AG04449 (cell line): ENCODE data around the gene WNT6.
A peak's percentile ranks its signal among the peaks of the same experiment; 100 is the strongest.

ENCODE experiments used
- CTCF ChIA-PET: fragments of 350-600 bp; formaldehyde crosslinking; extraction: SDS; loops from one replicate; lab custom pipeline; 2021; ENCODE audit warnings: antibody characterized with exemption; lab: Yijun Ruan, JAX
- POLR2A ChIA-PET: fragments of 400-600, 350-600 bp; formaldehyde crosslinking; extraction: SDS; loops from one replicate; lab custom pipeline; 2020; ENCODE audit warnings: antibody characterized with exemption, inconsistent platforms; lab: Yijun Ruan, JAX
- DNase-seq: peaks from one replicate; pipeline ENCODE4 v3.0.0-alpha.2; 2010; ENCODE audit warnings: low read depth, low spot score
- H3K4me3 ChIP-seq: 2 replicates; pipeline ENCODE4 v1.5.1; 2011; ENCODE audit warnings: low read depth, mild to moderate bottlenecking, control low read depth, low read length
- CTCF ChIP-seq: IDR thresholded peaks from one replicate; pipeline ENCODE4 v1.5.1; 2011; ENCODE audit warnings: mild to moderate bottlenecking, moderate library complexity, low read length, control low read depth, inconsistent platforms; ENCODE audit not compliant: insufficient read depth; ENCODE audit errors: missing control alignments

The WNT6 gene

GRCh38 chr2:218832081-218832480 lies 27.5 kb upstream of the WNT6 start:
- ChIA-PET CTCF (no interaction called here), POLR2A (no interaction called here)
- TF ChIP-seq CTCF: no peak
- H3K4me3 ChIP-seq: no peak overlapping the region
- no peak for DNase-seq

- TF ChIP-seq CTCF: no peak
- ChIA-PET CTCF (no interaction called here), POLR2A (no interaction called here)
- H3K4me3 ChIP-seq: no peak overlapping the region
- DNase-seq: no peak
Observed at GRCh38 chr2:218832520-218832919, 27.1 kb upstream of the WNT6 start.

GRCh38 chr2:218833023-218833609 lies 26.5 kb upstream of the WNT6 start:
- POLR2A ChIA-PET: no interaction called here

GRCh38 chr2:218834685-218835084 lies 24.9 kb upstream of the WNT6 start:
- no peak for TF ChIP-seq CTCF
- ChIA-PET POLR2A (no interaction called here), CTCF (interaction anchor here (0.9 to 1.7 kb wide), 2 partner anchors 13 to 42 kb away, joined by 3 to 11 read pairs; no protein-coding TSS in a partner anchor)
- no peak for DNase-seq
- no peak overlapping the region for H3K4me3 ChIP-seq

More at GRCh38 chr2:218833023-218833609, 26.5 kb upstream of the WNT6 start:
- DNase-seq: no peak
- H3K4me3 ChIP-seq: no peak overlapping the region
- TF ChIP-seq CTCF: no peak
- CTCF ChIA-PET: interaction anchor here (1.2 to 1.7 kb wide), 2 partner anchors 15 to 146 kb away, joined by 3 to 11 read pairs; no protein-coding TSS in a partner anchor

- no peak for TF ChIP-seq CTCF
- no peak for DNase-seq
- POLR2A ChIA-PET: no interaction called here
- H3K4me3 ChIP-seq: no peak overlapping the region
- CTCF ChIA-PET: interaction anchor here (0.8 to 5.3 kb wide), 5 partner anchors 8 to 179 kb away, joined by 3 to 28 read pairs (median 4); partner anchors contain the start of genes BCS1L and ZNF142
Observed at GRCh38 chr2:218837495-218837894, 22.1 kb upstream of the WNT6 start.

GRCh38 chr2:218839430-218839829 lies 20.2 kb upstream of the WNT6 start:
- ChIA-PET POLR2A (no interaction called here), CTCF (interaction anchor here (0.8 to 5.3 kb wide), 4 partner anchors 8 to 180 kb away, joined by 3 to 28 read pairs (median 6); partner anchors contain the start of genes BCS1L and ZNF142)
- H3K4me3 ChIP-seq: no peak overlapping the region
- TF ChIP-seq CTCF: no peak
- peak; percentile 23 for DNase-seq
